ENCODE data around the gene SLCO3A1.

SLCO3A1 gene

DNA sequence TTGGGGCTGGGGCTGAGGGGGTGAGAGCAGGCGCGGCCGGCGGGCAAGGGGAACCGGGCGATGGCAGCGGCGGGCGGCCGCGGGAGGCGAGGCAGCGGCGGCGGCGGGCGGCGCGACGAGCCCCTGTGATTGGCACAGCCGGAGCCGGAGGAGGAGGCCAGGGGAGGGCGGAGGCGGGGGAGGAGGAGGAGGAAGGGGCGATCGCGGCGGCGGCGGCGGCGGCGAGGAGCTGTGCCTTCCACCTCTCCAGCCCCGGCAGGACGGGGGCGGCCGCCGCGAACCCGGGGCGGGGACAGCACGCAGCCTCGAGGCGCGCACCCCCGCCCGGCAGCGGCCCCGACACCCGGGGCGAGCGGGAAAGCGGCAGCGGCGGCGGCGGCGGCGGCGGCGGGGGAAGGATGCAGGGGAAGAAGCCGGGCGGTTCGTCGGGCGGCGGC lies at the start of gene SLCO3A1:
TSS of gene SLCO3A1 (plus strand) at position 198 of the 437 bp plus-strand sequence.
- DNase-seq (ENCODE audit: low spot score): peak; percentile 80

GRCh38 chr15:91807122-91807521 lies 46.4 kb upstream of the SLCO3A1 start:
- no peak for DNase-seq (ENCODE audit: low spot score)

DNA sequence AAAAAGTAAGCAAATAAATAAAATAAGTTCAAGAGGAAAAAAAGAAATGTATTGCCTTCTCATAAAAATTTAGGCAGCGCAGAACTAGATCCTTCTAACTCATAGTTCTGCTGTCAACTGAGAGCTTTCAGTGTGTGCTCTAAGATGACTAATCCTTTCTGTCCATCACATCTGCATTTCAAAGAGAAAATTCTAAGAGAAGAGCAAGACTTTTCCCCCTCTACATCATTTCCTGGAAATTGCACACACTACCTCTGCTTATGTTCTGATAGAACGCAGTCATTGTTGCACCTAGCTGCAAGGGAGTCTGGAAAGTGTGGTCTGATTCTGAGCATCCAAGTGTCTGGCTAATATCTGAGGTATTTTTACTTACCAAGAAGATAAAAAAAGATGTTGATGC lies 39.6 kb upstream of the SLCO3A1 start:
- DNase-seq (ENCODE audit: low spot score): no peak

GRCh38 chr15:91816942-91817341 lies 36.6 kb upstream of the SLCO3A1 start:
- no peak for DNase-seq (ENCODE audit: low spot score)

DNA sequence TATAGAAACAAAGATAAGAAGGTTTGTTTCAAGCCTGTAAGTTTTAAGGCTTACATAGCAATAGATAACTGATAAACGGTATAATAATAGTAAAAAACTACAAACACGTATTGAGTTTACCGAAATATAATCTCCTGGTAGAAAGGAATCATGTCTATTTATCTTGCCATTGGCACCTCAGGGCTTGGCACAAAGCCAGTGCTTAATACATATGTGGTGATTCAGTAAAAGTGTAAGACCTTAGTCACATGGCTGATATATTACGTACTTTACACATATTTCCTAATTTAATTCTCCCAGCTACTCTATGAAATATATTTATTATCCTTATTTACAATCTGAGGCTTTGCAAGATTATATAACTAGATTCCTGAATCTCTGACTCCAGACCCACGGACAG lies 32.0 kb upstream of the SLCO3A1 start:
- DNase-seq (ENCODE audit: low spot score): no peak

GRCh38 chr15:91824256-91824655 lies 29.3 kb upstream of the SLCO3A1 start:
- DNase-seq (ENCODE audit: low spot score): no peak

- DNase-seq (ENCODE audit: low spot score): no peak
These were observed 27.1 kb upstream of the SLCO3A1 start for GRCh38 chr15:91826443-91826842.

DNA sequence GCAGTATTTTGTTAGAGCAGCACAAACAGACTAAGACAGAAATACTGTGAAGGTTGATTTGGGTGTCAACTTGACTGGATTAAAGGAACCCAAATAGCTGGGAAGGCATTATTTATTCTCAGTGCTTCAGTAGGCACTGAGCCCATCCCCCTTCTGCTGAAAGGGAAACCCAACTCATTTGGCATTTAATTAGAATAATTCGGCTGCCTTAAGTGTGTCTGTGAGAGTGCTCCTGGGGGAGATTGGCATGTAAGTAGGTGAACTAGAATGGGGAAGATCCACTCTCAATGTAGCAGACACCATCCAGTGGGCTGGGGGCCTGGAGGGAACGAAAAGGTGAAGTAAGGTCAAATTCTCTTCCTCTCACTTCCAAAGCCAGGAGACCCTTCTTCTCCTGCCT lies 20.5 kb upstream of the SLCO3A1 start:
- DNase-seq (ENCODE audit: low spot score): no peak

- no peak for DNase-seq (ENCODE audit: low spot score)
These were observed 13.6 kb upstream of the SLCO3A1 start for GRCh38 chr15:91839867-91840266.

- DNase-seq (ENCODE audit: low spot score): no peak
These were observed 11.6 kb upstream of the SLCO3A1 start for GRCh38 chr15:91841861-91842260.

- DNase-seq (ENCODE audit: low spot score): no peak
These were observed 9.2 kb upstream of the SLCO3A1 start for GRCh38 chr15:91844341-91844740.

DNA sequence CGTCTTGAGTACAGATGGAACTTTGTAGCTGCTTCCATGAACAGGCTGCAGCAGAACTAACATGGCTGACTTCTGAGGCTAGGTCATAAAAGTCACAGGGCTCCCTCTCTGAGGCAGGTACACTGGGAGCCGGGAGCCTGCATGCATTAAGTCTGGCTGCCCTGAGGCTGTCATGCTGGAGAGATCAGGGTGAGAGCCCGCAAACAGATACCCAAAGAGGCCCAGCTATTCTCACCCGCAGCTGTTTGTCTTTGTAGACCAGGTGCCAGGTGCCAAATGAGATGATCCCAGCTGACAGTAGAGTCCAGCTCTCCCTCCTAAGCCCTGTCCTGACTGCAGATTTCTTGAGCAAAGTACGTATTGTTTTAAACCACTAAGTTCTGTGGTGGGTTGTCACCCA lies 8.6 kb upstream of the SLCO3A1 start:
- no peak for DNase-seq (ENCODE audit: low spot score)

GRCh38 chr15:91845720-91846119 lies 7.8 kb upstream of the SLCO3A1 start:
- no peak for DNase-seq (ENCODE audit: low spot score)

GRCh38 chr15:91849180-91849579 lies 4.3 kb upstream of the SLCO3A1 start:
- no peak for DNase-seq (ENCODE audit: low spot score)

GRCh38 chr15:91849749-91850161 lies 3.8 kb upstream of the SLCO3A1 start:
- DNase-seq (ENCODE audit: low spot score): peak; percentile 59

DNA sequence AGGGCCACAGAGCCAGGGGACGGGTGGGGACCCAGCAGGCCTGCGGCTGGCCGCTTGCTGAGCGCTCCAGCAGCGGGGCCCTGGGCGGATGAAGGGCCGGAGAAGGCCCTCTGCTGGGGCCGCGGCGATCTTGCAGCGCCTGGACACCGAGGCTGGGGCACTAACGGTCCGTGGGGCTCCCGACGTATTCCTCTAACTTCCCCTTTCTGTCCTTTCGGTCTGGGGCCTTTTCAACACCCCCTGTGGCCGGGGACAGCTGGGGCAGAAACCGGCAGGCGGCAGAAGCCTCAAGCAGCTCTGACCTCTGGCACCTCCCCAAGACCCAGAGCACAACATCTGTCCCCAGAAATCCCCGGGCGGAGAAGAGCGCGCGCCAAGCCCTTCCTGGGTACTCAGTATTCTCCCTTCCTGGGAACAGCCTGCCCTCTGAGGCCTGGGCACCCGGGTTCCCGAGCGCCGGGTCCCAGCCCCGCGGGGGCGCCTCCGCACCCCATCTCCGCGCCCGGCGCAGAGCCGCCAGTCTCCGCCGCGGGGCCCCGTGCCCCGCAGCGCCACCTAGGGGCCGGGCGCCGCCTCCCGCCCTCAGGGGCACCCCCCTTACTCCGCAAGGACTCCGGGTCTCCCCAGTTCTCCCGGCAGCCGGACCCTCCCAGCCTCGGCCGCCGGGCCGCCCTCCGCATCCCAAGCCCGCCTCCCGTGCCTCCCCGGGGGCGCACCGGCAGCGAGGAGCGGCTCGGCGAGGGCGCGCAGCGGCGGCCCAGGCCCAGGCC lies 582 bp upstream of the SLCO3A1 start:
- peak; percentile 93 for DNase-seq (ENCODE audit: low spot score)

DNA sequence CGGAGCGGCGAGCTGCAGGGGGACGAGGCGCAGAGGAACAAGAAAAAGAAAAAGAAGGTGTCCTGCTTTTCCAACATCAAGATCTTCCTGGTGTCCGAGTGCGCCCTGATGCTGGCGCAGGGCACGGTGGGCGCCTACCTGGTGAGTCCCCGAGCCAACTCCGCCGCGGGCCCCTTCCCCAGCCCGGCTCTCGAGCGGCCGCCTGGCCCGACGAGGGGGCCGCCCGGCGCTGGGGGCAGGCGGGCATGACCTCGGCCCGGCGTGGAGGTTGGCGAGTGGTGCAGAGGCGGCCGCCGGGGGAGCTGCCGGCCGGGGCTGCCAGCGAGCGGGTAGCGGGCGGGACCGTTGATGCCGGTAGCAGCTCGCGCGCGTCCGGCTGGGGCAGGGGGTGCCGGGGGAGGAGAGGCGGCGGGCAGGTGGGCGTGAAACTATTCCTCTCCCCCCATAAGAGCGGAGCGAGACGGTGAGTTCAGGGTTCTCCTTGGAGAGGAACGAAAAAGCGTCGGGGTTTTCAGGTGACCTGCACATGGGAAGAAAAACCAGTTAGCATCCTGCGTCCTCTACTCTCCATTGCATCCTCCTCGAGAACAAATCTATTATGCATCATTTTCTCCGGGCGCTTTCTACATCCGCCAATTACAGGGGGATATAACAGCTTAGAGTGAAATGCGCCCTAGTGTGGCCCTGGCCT lies 585 bp downstream of the SLCO3A1 start:
- DNase-seq (ENCODE audit: low spot score): peak; percentile 76

GRCh38 chr15:91854639-91854990 lies 1.1 kb downstream of the SLCO3A1 start:
- no peak for DNase-seq (ENCODE audit: low spot score)

DNA sequence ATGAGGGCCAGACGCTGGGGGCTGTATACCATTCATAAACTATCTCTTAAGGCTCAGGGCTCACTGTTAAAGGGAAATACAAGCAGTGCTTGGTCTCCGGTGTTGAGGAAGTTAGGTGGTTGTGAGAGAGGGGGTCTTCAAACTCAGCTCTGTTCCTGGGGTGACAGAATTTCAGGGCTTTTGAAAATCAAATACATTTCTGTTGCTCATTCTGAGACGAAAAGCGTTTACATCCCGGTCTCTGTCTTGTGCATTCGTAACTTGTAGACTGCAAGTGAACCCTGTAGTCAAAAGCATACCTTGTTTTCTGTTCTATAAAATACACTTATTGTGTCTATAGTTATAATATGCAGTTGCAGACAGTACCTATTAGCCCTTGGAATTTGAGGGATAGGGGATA lies 1.7 kb downstream of the SLCO3A1 start:
- no peak for DNase-seq (ENCODE audit: low spot score)

DNA sequence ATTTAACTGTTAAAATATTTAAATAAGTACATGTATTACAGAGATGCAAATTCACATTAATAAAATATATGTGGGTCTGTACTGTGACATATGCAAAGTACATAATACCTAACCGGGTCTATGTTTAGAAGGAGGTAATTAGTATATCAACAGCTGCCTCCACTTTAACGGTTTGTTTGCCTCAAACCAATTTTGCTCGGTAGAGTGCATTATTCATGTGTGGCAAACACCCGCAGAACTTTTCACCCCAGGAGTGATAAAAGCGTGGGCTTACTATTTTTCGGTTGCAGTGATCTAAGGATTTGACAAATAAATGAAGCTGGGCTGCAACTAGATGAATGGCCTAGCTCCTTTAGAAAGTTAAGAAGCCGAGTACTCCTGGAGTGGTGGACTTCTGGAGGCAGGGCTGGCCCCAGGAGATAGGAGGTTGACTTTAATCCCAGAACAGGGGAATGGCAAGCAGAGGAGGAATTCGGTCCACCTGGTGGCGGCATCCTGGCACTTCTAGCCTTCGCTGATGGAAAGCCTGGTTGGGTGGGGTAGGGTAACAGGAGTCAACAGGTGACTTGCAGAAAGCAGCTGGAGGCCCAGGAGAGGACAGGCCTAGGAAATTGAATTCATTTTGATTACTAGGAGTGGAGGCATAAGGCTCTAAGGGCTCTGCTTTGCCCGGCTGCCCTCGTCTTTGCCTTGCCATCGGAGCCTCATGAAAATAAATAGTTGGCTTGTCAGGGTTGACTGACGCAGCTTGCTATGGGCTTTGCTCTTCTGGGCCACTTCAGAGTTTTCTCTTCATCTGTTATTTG lies 2.4 kb downstream of the SLCO3A1 start:
- no peak for DNase-seq (ENCODE audit: low spot score)

DNA sequence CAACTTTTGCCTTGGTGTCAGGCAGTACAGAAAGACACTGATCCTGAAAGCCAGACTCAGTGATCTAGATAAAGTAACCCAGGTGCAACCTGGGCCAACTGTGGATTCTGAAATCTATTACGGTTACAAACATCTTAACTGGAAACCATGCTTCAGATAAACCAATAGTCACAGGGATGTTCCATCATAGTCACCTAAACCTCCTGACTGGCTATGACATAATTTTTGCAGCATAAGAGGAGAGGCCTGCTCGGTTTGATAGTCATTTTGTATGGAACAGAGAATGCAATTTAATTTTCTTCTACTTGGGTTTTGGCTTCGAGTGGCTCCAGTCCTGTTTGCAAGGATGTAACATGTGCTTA lies 3.7 kb downstream of the SLCO3A1 start:
- DNase-seq (ENCODE audit: low spot score): no peak

DNA sequence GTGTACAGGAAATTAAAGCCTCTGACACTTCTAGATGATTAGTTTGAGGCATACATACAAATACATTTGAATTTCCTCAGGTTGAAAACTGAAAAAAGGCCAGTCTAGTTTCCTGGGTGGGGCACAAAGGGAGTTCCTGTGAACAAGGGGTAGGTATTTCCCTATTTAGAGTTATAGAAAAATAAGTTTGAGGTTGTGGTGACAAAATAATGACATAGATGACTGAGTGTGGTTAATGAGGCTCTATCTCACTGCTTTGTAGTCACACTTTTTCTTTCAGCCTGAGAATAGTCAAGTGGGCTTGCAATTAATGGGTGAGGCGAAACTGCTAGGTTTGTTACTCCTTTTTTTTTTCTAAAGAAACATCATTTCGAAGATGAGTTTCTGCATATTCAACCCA lies 4.3 kb downstream of the SLCO3A1 start:
- no peak for DNase-seq (ENCODE audit: low spot score)

DNA sequence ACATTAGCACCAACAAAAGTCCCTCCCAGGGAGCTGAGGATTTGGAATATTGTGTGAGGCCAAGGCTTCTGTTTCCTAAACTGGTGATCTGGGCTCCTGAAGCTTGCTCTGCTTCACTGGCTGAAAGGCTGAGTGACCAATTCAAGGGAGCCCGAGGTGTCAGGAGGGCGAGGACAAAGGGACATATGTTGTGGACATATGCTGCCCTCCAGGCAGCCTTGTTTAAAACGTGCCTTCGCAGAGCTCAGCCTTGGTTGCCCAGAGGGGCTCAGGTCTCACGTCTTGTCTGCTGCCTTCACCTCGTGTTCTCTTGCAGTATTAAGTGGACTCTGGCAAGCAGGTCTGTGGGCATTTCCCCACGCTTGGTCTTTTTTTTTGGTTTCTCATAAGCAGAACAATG lies 7.0 kb downstream of the SLCO3A1 start:
- no peak for DNase-seq (ENCODE audit: low spot score)
